GM04504 (cell line): ENCODE results near the gene C1QB.

ENCODE experiments used
- DNase-seq: peaks from one replicate; pipeline ENCODE4 v3.0.0-alpha.2; 2012; ENCODE audit warnings: low read depth

Gene C1QB, protein sequence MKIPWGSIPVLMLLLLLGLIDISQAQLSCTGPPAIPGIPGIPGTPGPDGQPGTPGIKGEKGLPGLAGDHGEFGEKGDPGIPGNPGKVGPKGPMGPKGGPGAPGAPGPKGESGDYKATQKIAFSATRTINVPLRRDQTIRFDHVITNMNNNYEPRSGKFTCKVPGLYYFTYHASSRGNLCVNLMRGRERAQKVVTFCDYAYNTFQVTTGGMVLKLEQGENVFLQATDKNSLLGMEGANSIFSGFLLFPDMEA

DNA sequence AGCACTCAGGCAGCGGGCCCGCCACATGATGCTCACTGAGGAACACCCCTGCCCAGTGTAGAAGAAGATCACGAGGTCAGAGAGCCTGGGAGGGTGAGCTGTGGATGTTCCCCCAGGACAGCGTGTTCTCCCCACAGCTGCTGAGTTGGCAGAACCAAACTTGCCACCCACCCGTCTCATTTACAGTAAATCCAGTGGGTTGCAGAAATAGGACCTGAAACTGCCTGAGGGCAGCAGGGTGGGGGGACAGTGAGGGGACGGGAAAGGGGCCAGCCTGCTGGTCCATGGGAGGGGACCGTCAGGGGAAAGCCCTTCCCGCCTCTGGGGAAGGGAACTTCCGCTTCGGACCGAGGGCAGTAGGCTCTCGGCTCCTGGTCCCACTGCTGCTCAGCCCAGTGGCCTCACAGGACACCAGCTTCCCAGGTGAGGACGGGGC is at the start of gene C1QB:
Gene C1QB (plus strand): TSS at position 356 of the 436 bp plus-strand sequence. CDS start 6,227 bp downstream, outside the sequence.
- DNase-seq: no peak

- no peak for DNase-seq
Observed at GRCh38 chr1:22606161-22606560, 46.9 kb upstream of the C1QB start.

DNA sequence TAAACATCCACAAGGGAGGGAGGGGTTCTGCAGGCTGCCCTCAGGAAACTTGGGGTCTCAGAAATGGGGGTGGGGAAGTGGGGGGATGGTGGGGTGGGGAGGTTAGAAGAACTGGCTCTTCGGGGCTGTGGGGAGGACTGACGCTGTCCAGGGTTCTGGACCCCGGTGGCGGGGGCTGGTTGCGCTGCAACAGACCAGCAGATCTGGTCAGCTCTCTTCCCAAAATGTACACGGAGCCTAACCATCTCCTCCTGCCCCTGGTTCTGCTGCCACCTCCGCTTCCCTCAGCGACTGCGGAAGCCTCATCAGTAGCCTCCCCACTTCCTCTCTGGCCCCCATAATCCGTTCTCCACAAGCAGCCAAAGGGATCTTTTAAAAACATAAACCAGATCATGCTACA is 45.9 kb upstream of the C1QB start:
- DNase-seq: no peak

- DNase-seq: no peak
Observed at GRCh38 chr1:22608361-22608760, 44.7 kb upstream of the C1QB start.

- no peak for DNase-seq
Observed at GRCh38 chr1:22609291-22609690, 43.7 kb upstream of the C1QB start.

DNA sequence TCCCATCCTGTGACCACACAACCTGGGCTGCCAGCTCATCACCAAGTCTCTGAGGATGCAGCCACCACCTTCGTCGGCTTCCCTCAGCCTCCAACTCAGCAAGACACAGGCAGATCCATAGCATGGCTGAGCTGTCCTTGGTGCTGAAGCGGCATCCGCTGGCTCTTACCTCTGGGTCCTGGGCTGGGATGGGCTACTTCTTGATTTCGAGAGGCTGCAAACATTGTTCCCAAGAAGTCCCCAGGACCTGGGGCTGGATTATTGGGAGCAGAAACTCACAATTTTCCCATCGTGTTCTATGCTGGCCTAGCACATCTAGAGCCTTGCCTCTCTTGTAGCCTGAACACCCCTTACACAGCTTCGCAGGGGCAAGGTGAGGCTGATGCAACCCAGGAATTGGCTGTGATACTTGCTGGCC is 41.5 kb upstream of the C1QB start:
- peak; percentile 15 for DNase-seq

- DNase-seq: no peak
Observed at GRCh38 chr1:22612671-22613571, 40.1 kb upstream of the C1QB start.

GRCh38 chr1:22613572-22613918 is 39.5 kb upstream of the C1QB start:
- no peak for DNase-seq

DNA sequence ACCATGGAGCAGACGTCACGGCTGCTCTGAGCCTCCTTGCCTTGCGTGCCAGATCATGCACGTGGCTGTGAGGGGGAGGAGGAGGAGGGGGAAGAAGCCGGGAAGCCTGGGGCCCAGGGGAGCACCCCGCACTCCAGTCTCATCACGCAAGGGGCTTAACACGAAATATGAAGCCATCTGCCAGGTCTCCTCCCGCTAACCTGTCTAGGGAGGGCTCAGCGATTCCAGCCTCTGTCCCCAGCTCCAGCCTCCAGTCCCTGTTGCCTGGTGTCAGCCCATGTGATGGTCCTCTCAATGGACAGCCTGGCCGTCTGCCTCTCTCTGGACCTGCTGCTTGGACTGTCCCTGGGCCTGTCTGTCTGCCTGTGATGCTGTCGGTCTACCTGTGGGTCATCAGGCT is 39.1 kb upstream of the C1QB start:
- no peak for DNase-seq

DNA sequence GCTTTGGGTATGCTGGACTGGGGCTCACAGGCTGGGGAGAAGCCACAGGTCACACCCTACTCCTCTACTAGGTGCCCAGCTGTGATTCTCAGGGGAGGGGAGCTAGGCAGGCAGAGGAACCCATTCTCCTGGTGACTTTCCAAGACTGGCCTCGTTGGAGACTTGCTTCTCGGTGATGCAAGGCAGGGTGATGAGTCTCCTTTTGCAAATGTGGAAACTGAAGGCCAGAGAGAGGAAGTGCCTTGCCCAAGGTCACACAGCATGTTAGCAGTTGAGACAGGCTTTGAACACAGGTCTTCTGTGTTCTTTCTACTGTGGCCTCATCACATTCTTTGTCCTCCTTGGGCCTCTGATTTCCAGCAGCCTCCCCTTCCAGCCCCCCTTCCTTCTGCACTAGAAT is 37.1 kb upstream of the C1QB start:
- no peak for DNase-seq

GRCh38 chr1:22616571-22616970 is 36.5 kb upstream of the C1QB start:
- DNase-seq: no peak

GRCh38 chr1:22618056-22618455 is 35.0 kb upstream of the C1QB start:
- no peak for DNase-seq

- no peak for DNase-seq
Observed at GRCh38 chr1:22619252-22619651, 33.8 kb upstream of the C1QB start.

DNA sequence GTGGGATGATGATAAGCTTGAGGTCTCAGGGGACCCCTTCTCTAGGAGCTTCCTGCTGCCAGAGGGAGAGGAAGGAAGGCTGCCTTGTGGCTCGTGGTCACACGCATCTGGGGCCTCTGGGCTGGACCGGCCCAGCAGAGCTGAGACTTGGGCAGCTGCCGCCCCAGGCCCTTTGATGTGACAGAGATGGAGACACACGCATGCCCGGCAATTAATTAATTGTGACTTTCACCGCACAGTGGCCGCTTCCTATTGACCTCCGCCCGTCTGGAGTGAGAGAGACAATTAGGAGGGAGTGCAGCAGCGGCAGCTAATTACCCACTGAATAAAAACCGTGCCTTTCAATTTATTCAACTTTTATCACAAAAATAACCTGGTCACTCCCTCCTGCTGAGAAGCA is 33.2 kb upstream of the C1QB start:
- DNase-seq: no peak

DNA sequence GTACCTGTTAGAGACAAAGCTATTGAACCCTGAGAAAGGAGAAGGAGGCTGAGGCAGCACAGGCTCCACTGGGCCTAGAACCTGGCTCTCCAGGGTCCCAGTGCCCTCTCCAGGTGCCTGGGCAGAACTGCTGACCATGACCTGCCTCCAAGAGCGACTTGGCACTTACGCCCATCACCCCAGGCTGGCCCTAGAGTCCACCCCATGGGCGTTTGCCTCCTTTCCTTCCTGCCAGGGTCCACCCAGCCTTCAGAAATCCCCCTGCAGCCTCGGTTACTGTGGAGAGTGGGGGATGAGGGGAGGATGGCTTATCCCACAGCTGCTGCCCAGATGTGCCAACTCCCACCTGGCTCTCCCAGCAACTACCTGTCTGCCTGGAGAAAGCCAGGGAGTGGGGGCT is 31.3 kb upstream of the C1QB start:
- DNase-seq: no peak

DNA sequence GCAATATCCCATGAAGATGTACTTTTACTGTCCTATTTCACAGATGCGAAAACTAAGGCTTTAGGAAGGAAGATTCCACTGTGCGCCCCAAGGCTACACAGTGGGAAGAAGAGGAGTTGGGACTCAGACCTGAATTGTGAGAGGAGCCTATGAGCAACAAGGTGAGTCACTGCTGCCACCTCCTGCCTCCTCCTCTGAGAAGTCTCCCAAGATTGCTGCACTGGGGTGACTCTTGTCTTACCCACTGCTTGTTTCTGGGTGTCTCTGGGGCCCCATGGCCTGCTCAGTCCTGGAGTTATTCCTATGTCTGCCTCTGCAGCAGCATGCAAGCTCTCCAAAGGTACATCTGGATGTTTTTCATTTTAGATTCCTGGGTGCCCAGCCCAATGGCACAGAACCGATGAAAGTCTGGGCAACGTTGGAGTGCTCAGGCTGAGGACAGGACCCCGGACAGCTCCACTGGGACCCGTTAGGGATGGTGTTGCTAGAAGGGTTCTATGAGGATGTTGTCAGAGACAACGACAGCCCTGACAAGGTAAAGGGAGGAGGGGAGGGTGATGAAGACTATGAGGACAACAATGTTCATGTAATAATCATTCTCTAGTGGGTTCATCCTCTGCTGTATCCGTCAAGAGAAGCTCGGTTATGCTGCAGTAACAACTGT is 27.6 kb upstream of the C1QB start:
- DNase-seq: no peak

- DNase-seq: no peak
Observed at GRCh38 chr1:22626237-22627157, 26.5 kb upstream of the C1QB start.

- DNase-seq: no peak
Observed at GRCh38 chr1:22627331-22627730, 25.7 kb upstream of the C1QB start.

- DNase-seq: no peak
Observed at GRCh38 chr1:22628698-22629444, 24.2 kb upstream of the C1QB start.

GRCh38 chr1:22629886-22630285 is 23.1 kb upstream of the C1QB start:
- DNase-seq: no peak
